SKM-1 treated with dmso at 0.1 percent for 144 hours (cell line): Measurements from ENCODE around the gene CAMLG.
"Not testable (repeated sequence)": the region's sequence is repeated elsewhere in the genome, so short reads cannot be mapped to it uniquely, and the experiment has no call there.

ENCODE experiments used
- DNase-seq: peaks from one replicate; lab custom pipeline; 2025; ENCODE audit not compliant: unreplicated experiment; lab: John Stamatoyannopoulos, UW

CAMLG gene

DNA sequence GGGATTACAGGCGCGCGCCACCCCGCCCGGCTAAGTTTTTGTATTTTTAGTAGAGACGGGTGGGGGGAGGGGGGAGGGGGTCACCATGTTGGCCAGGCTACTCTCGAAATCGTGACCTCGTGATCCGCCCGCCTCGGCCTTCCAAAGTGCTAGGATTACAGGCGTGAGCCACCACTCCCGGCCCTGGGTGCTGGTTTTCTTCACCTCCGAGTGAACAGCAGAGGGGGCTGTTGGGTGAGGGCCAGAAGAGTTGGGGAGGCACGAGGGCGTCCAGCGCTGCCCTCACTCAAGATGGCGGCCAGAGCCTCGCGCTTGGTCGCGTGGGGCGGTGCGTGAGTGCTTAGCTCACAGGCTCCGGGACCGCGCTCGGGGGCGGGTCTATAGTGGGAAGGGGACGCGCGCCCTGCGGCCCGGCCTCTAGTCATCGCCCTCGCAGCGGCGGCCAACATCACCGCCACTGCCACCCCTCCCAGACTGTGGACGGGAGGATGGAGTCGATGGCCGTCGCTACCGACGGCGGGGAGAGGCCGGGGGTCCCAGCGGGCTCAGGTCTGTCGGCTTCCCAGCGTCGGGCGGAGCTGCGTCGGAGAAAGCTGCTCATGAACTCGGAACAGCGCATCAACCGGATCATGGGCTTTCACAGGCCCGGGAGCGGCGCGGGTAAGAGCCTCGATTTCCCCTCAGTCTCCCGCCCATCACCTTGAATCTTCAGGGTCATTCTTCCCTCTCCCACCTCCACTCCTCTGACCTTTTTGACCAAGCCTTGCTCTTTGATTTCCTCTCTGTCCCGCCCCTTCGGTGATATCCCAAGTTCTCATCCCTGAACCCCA is at the start of gene CAMLG:
Gene CAMLG, plus strand, starts transcription at position 416 of the 830 bp plus-strand sequence. Its CDS starts 73 bp downstream, at position 489.
- peak; percentile 93 for DNase-seq

DNA sequence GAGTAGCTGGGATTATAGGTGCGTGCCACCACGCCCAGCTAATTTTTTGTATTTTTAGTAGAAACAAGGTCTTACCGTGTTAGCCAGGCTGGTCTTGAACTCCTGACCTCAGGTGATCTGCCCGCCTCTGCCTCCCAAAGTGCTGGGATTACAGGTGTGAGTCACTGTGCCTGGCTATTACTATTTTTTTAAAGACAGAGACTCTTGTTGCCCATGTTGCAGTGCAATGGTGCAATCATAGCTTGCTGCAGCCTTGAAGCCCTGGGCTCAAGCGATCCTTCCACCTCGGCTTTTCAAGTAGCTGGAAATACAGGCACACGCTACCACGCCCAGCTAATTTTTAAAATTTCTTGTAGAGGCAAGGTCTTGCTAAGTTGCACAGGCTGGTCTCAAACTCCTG is 48.2 kb upstream of the CAMLG start:
- DNase-seq, result not testable (repeated sequence)

GRCh38 chr5:134692722-134693121 is 45.6 kb upstream of the CAMLG start:
- no peak for DNase-seq

- no peak for DNase-seq
These were observed 30.0 kb upstream of the CAMLG start for GRCh38 chr5:134708301-134708700.

DNA sequence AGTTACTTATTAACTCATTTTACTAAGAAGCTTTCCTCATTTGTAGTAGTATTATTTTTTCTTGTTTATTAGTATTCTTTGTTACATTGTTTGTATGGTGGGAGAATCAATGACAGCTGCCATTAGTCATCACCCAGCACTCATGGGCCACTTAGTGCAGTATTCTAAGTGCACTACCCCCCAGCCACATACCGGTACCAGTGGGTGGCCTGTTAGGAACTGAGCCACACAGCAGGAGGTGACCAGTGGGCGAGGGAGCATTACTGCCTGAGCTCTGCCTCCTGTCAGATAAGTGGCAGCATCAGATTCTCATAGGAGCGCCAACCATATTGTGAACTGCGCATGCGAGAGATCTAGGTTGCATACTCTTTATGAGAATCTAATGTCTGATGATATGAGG is 24.2 kb upstream of the CAMLG start:
- no peak for DNase-seq

DNA sequence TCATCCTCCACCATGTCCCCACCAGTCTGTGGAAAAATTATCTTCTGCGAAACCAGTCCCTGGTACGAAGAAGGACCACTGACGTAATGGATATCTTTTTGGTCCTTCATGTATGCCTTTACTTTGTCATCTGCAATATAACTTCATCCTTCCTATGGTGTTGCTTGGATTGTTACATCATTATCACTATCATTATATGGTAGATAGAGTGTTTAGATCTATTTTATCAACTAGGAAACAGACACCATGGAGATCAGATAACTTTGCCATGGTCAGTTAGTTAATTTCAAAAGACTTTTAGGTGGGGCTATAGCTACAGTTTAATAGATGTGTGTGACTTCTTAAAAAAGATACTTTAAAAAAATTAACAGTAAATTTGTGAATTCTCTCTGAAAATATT is 23.8 kb upstream of the CAMLG start:
- DNase-seq, result no peak

DNA sequence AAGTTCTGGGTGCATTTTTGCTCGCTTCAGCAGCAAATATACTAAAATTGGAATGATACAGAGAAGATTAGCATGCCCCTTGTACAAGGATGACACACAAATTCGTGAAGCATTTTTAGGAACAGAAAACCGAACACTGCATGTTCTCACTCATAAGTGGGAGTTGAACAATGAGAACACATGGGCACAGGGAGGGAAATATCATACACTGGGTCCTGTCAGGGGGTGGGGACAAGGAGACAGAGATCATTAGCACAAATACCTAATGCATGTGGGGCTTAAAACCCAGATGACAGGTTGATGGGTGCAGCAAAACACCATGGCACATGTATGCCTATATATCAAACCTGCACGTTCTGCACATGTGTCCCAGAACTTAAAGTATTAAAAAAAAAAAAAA is 22.9 kb upstream of the CAMLG start:
- DNase-seq, result not testable (repeated sequence)

DNA sequence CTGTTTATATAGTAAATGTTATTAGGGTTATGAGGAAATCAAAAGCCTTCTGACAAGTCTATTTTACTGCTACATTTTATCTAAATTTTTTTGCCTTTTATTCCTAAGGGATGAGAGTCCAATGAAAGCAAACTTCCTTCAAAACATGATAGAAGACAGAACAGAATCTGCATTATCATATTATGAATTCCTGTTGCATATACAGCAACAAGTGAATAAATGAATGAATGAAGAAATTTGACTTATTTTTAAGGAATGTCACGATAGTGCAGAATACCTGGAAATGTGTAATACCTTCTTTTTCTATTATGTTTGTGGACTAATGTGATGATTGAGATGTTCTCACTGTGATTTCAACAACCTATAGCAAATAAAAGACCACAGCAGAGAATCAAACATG is 13.5 kb upstream of the CAMLG start:
- DNase-seq, result no peak

GRCh38 chr5:134732819-134733218 is 5.5 kb upstream of the CAMLG start:
- DNase-seq, result no peak

DNA sequence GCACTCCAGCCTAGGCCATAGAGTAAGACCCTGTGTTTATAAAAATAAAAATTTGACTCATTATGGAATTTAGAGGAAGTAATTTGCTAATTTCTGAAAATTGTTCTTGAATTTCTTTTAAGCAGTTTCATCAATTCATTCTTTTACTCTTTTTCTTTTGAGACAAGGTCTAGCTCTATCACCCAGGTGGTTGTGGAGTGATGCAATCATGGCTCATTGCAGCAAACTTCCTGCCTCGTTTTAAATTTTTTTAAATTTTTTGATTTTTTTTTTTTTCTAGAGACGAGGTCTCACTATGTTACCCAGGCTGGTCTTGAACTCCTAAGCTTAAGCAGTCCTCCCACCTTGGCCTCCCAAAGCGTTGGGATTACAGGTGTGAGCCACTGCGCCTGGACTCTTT is 3.1 kb upstream of the CAMLG start:
- DNase-seq, result no peak

- no peak for DNase-seq
These were observed 2.1 kb upstream of the CAMLG start for GRCh38 chr5:134736173-134736812.

- peak; percentile 34 for DNase-seq
These were observed 764 bp downstream of the CAMLG start for GRCh38 chr5:134738963-134739661.

DNA sequence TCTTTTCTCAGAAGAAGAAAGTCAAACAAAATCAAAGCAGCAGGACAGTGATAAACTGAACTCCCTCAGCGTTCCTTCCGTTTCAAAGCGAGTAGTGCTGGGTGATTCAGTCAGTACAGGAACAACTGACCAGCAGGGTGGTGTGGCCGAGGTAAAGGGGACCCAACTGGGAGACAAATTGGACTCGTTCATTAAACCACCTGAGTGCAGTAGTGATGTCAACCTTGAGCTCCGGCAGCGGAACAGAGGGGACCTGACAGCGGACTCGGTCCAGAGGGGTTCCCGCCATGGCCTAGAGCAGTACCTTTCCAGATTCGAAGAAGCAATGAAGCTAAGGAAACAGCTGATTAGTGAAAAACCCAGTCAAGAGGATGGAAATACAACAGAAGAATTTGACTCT is 2.7 kb downstream of the CAMLG start:
- no peak for DNase-seq

GRCh38 chr5:134742134-134742533 is 3.8 kb downstream of the CAMLG start:
- DNase-seq, result no peak

- DNase-seq, result no peak
These were observed 11.1 kb downstream of the CAMLG start for GRCh38 chr5:134749415-134749814.

- DNase-seq, result no peak
These were observed 19.8 kb downstream of the CAMLG start for GRCh38 chr5:134758176-134758503.

DNA sequence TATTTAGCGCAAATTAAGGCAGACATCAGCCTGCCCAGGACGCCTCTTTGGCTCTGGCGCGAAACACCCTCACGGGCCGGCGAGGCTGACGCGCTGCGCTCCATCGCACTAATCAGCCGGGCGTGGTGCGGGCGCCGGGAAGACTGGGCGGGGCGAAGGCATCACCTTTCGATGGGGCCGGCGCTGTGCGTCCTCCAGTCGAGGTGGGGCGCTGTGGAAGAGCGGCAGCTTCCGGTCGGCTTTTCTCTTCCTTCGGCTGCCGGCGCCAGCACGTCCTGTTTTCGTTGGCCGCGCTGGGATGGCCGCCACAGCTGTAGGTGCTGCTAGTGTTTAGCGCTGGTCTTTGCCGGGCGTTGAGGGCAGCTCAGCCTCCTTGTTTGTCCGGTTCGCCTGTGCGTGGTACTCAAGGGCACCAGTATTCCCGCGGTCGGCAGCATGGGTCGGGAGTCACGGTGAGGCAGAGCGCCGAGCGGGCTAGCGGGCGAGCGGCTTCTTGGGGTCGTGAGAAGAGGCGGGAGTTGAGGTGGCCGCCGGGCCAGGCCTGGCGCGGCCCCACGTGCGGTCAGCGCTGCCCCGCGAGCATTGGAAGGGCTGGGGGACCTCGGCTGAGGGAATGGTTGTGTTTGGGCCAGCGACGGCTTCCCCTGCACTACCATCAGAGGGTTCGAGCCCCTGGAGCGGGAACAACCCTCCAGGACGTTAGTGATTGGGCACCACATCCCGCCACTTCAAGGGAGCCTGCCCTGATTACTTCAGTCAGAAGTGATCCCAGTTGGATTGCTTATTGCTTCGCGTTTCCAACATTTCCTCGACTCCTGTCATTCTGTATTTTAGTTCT is 20.4 kb downstream of the CAMLG start, which contains the start of gene DDX46:
Gene DDX46, plus strand, starts transcription at position 276 of the 838 bp plus-strand sequence. Its CDS starts 160 bp downstream, at position 436.
- DNase-seq, result peak; percentile 88

- not testable (repeated sequence) for DNase-seq
These were observed 29.4 kb downstream of the CAMLG start for GRCh38 chr5:134767528-134768291.

DNA sequence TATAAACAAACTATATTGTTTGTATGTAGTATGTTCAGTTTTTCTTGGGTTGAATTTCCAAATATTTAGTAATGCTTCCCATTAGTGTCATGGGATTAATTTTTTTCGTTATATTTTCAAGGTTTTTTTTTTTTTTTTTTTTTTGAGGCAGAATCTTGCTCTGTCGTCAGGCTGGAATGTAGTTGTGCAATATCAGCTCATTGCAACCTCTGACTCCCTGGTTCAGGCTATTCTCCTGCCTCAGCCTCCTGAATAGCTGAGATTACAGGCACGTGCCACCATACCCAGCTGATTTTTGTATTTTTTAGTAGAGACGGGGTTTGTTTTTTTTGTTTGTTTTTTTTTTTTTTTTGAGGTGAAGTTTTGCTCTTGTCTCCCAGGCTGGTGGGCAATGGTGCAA is 30.9 kb downstream of the CAMLG start:
- no peak for DNase-seq

DNA sequence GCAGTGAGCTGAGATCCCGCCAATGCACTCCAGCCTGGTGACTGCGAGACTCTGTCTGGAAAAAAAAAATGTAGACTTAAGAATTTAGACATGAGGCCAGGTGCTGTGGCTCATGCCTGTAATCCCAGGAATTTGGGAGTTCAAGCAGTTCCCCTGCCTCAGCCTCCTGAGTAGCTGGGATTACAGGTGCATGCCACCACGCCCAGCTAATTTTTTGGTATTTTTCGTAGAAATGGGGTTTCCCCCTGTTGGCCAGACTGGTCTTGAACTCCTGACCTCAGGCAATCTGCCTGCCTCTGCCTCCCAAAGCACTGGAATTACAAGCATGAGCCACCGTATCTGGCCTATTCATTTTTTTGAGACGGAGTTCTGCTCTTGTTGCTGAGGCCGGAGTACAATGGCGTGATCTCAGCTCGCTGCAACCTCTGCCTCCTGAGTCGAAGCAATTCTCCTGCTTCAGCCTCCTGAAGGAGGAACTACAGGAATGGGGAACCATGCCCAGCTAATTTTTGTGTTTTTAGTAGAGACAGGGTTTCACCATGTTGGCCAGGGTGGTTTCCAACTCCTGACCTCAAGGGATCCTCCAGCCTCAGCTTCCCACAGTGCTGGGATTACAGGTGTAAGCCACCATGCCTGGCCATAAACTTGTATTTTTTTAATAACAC is 34.2 kb downstream of the CAMLG start:
- no peak for DNase-seq
